Pancreas (tissue), 10 donors: ENCODE results near the gene TENM4. TPM values are rescaled to one million over a fixed set of nuclear protein-coding genes. Genes with fewer than 3 reads are reported as not detected.

Source experiments
- ATAC-seq, 4 donors: fragments of 200-7000 bp; cut with Tn5 transposase; one replicate each; pipeline versions ENCODE4 v1.8.0 to v1.9.1; 2020; ENCODE audit warnings: mild to moderate bottlenecking in 4 of 4, moderate library complexity in 4 of 4
- DNase-seq, 6 donors: peaks; one replicate each; pipeline ENCODE4 v3.0.0-alpha.2; 2020
- FAIRE-seq: peaks from 2 replicates; lab custom pipeline; 2012; peaks lifted over from hg19 to GRCh38; lab: Jason Lieb, UNC
- H3K27ac ChIP-seq, 4 donors: fragments of 200-600 bp; sonication (generic); 1 replicate in 3 of 4; 2 replicates in 1 of 4; pipeline versions ENCODE4 v1.5.0 to v1.8.0; 2020
- H3K27me3 ChIP-seq, 4 donors: fragments of 200-600 bp; one replicate each; pipeline ENCODE4 v1.8.0; 2021
- H3K36me3 ChIP-seq, 3 donors: fragments of 200-600 bp; sonication (generic) in 1 of 3; one replicate each; pipeline versions ENCODE4 v1.5.0 to v1.8.0; 2020 to 2021
- H3K4me1 ChIP-seq, 3 donors: fragments of 200-600 bp; one replicate each; pipeline ENCODE4 v1.8.0; 2021
- H3K4me3 ChIP-seq, 4 donors: fragments of 200-600 bp; sonication (generic) in 2 of 4; one replicate each; pipeline versions ENCODE4 v1.5.0 to v1.8.0; 2020 to 2021
- H3K9me3 ChIP-seq, 4 donors: fragments of 200-600 bp; one replicate each; pipeline ENCODE4 v1.8.0; 2021
- CTCF ChIP-seq, 4 donors: fragments of 200-600 bp; sonication (generic) in 3 of 4; IDR thresholded peaks; one replicate each; pipeline versions ENCODE4 v1.5.0 to v1.8.0; 2021; ENCODE audit warnings: antibody characterized with exemption in 4 of 4
- WGBS, 2 donors: extraction: QIAGEN DNeasy Blood & Tissue Kit; methylation state at CpG; one replicate each; pipeline ENCODE4 v1.1.7; 2013; 5-methylcytosine and 5-hydroxymethylcytosine counted together
- intact Hi-C, 3 donors: fragments of 100-400 bp; cut with DNase I; formaldehyde crosslinking; loops; one replicate each; pipeline versions ENCODE4 v1.11.1 to v1.14.2; 2022
- polyA plus RNA-seq, 2 donors: library from polyadenylated mRNA; stranded (reverse); fragments of 200-250 nt; gene quantifications; one replicate each; pipeline ENCODE4 v1.2.3, GENCODE V29; 2013
- total RNA-seq, 6 donors: library from RNA; stranded (reverse); fragmentation: NEBNext Ultra II Directional in 4 of 6; extraction: Animal tissue kit (Norgen Biotek cat#: 25700) in 4 of 6; gene quantifications; one replicate each; pipeline versions ENCODE4 v1.2.1 to v1.2.4, GENCODE V29; 2021 to 2023
- donor health status: healthy with polysubstance abuse.
- donor health status: DM: no; HTN: no; CAD: no; lungs with moderate emphysema.
- donor health status: DM: no; HTN: no; CAD: no.
- donor health status: control.
- donor health status: control.
- donor health status: Bipolar disorder and iron deficiency.
- donor health status: DM: yes; HTN: yes; CAD: no.
- donor health status: DM: no; HTN: no; CAD: no.
- donor health status: DM: no; HTN: no; CAD: no.
- donor health status: DM: yes; HTN: yes; CAD: no.

The TENM4 gene
- total and polyA plus RNA-seq, 8 donors = 0.37 to 6.8 (median 1.3) TPM

GRCh38 chr11:78807351-78807750 lies 633.5 kb downstream of the TENM4 start:
- intact Hi-C loops = no loop called here
- no peak overlapping the region for H3K4me3 ChIP-seq
- no peak for TF ChIP-seq CTCF (IDR thresholded peaks at IDR 0.05)
- no peaks in the 10 kb centered on the region for H3K36me3 ChIP-seq
- DNase-seq (no peak), FAIRE-seq (no peak), ATAC-seq (no peak)
- no peaks in the 10 kb centered on the region for H3K9me3 ChIP-seq
- H3K27me3 ChIP-seq = no peaks in the 10 kb centered on the region
- 85 to 93% methylated on average over 2 of the region's 2 CpGs for WGBS, 2 donors
- no peak overlapping the region for H3K27ac ChIP-seq
- H3K4me1 ChIP-seq = peaks cover 3 to 7% (median 5%) of the 10 kb centered on the region in 3 donors

GRCh38 chr11:78806214-78807004 lies 634.4 kb downstream of the TENM4 start:
- Histone ChIP-seq H3K4me3 (no peak overlapping the region), H3K27ac (no peak overlapping the region), H3K9me3 (no peaks in the 10 kb centered on the region), H3K27me3 (no peaks in the 10 kb centered on the region), H3K36me3 (no peaks in the 10 kb centered on the region), H3K4me1 (peaks cover 12 to 16% (median 14%) of the 10 kb centered on the region in 3 donors)
- DNase-seq (no peak), ATAC-seq (no peak), FAIRE-seq (no peak)
- WGBS, 2 donors = 41% methylated on average over 2 of the region's 2 CpGs
- no peak for TF ChIP-seq CTCF (IDR thresholded peaks at IDR 0.05)
- intact Hi-C loops = no loop called here

- H3K4me1 ChIP-seq = peaks cover 20 to 31% (median 23%) of the 10 kb centered on the region in 3 donors
- intact Hi-C loops = no loop called here
- H3K27ac ChIP-seq = no peak overlapping the region
- no peak for ATAC-seq
- no peak for TF ChIP-seq CTCF (IDR thresholded peaks at IDR 0.05)
- DNase-seq = no peak
- no peaks in the 10 kb centered on the region for H3K9me3 ChIP-seq
- no peaks in the 10 kb centered on the region for H3K36me3 ChIP-seq
- H3K4me3 ChIP-seq = no peak overlapping the region
- FAIRE-seq = no peak
- H3K27me3 ChIP-seq = no peaks in the 10 kb centered on the region
- 92 to 97% methylated on average over 9 of the region's 9 CpGs for WGBS, 2 donors
Observed at GRCh38 chr11:78804991-78805390, 635.8 kb downstream of the TENM4 start.

GRCh38 chr11:78803995-78804394 lies 636.8 kb downstream of the TENM4 start:
- Histone ChIP-seq H3K27me3 (no peaks in the 10 kb centered on the region), H3K4me1 (peaks cover 20 to 33% (median 23%) of the 10 kb centered on the region in 3 donors), H3K4me3 (no peak overlapping the region), H3K27ac (no peak overlapping the region), H3K9me3 (no peaks in the 10 kb centered on the region), H3K36me3 (no peaks in the 10 kb centered on the region)
- WGBS, 2 donors = 85 to 91% methylated on average over 3 of the region's 3 CpGs
- FAIRE-seq (no peak), DNase-seq (no peak), ATAC-seq (no peak)
- intact Hi-C loops = no loop called here
- TF ChIP-seq CTCF (IDR thresholded peaks at IDR 0.05) = no peak
